ENCODE results near the gene C11orf91. TPM values are rescaled to one million over a fixed set of nuclear protein-coding genes. Genes with fewer than 3 reads are reported as not detected.
"Not testable (repeated sequence)": the region's sequence is repeated elsewhere in the genome, so short reads cannot be mapped to it uniquely, and the experiment has no call there.

Gene C11orf91
- total RNA-seq, 1 experiment from 2014 or later: not detected

DNA sequence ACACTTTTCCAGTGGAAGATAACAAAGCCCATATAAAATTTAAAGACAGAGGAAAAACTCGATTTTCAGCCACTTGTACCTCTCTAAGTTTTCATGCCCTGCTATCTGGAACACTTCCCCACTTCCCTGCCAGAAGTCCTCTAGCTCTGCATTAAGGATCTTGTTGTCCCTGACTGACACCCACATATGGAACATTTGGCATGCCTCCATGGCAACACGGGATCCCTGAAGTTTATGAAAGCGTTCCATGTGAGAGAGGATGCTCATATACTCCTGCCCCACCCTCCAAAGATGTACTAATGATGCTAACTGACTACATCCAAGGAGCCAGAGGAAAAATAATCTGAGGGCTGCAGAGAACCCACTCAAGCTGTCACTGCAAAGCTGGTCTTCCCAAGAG is 8.8 kb upstream of the C11orf91 start:
- H3K4me3 ChIP-seq (ENCODE audit: low read depth, low read length, poor library complexity, severe bottlenecking): no peak overlapping the region
- POLR2A ChIA-PET (ENCODE audit: low non-redundant PET): no interaction called here
- intact Hi-C loops (cut with micrococcal nuclease; ENCODE audit: unreplicated experiment): no loop called here
- BruUV-seq (replicated peaks): no TSS peak
- H3K27ac ChIP-seq (ENCODE audit: low read depth, low read length, poor library complexity, severe bottlenecking): no peak overlapping the region
- H3K27me3 ChIP-seq (replicated peaks; ENCODE audit: insufficient read depth, low read depth, low read length, poor library complexity): no peaks in the 10 kb centered on the region
- CTCF ChIA-PET: interaction anchor here (1.6 kb wide), 1 partner anchor 33 kb away, joined by 6 read pairs; no protein-coding TSS in a partner anchor
- no peaks in the 10 kb centered on the region for H3K9me3 ChIP-seq (ENCODE audit: low read depth, low read length, poor library complexity, severe bottlenecking)
- peaks cover 17% of the 10 kb centered on the region for H3K36me3 ChIP-seq (ENCODE audit: insufficient read depth, low read length, poor library complexity, severe bottlenecking)
- no peak for DNase-seq (ENCODE audit: low spot score)
- peaks cover 9% of the 10 kb centered on the region for H3K4me1 ChIP-seq (ENCODE audit: insufficient read depth, low read length, poor library complexity, severe bottlenecking)
- TF ChIP-seq, protein P1, sequence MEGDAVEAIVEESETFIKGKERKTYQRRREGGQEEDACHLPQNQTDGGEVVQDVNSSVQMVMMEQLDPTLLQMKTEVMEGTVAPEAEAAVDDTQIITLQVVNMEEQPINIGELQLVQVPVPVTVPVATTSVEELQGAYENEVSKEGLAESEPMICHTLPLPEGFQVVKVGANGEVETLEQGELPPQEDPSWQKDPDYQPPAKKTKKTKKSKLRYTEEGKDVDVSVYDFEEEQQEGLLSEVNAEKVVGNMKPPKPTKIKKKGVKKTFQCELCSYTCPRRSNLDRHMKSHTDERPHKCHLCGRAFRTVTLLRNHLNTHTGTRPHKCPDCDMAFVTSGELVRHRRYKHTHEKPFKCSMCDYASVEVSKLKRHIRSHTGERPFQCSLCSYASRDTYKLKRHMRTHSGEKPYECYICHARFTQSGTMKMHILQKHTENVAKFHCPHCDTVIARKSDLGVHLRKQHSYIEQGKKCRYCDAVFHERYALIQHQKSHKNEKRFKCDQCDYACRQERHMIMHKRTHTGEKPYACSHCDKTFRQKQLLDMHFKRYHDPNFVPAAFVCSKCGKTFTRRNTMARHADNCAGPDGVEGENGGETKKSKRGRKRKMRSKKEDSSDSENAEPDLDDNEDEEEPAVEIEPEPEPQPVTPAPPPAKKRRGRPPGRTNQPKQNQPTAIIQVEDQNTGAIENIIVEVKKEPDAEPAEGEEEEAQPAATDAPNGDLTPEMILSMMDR (conservative IDR thresholded peaks at IDR 0.05; ENCODE audit: low read depth, low read length): no peak
- TF ChIP-seq EZH2 (IDR thresholded peaks at IDR 0.05; ENCODE audit: borderline replicate concordance, low read depth, low read length, poor library complexity, severe bottlenecking): no peak

DNA sequence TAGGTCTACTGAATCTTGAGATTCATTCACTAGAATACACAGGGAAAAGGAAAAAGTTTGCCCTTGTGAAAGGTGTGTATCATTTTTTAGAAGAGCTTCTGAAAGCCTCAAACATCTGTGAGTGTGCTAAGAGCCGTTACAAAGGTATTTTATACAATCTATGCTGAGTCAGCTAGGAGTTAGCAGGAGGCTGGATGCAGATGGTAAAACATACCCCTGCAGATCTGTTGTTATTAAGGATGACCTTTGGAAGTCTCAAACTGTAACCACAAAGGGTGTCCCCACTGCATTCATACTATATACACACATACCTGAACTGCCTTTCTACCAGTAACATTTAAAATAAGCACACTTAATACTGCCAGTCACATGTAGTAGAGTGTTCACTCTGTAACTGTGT is 8.4 kb upstream of the C11orf91 start:
- POLR2A ChIA-PET (ENCODE audit: low non-redundant PET): no interaction called here
- intact Hi-C loops (cut with micrococcal nuclease; ENCODE audit: unreplicated experiment): no loop called here
- TF ChIP-seq, protein P1 (conservative IDR thresholded peaks at IDR 0.05; ENCODE audit: low read depth, low read length): no peak
- no peak for TF ChIP-seq EZH2 (IDR thresholded peaks at IDR 0.05; ENCODE audit: borderline replicate concordance, low read depth, low read length, poor library complexity, severe bottlenecking)
- no peak overlapping the region for H3K27ac ChIP-seq (ENCODE audit: low read depth, low read length, poor library complexity, severe bottlenecking)
- no peaks in the 10 kb centered on the region for H3K27me3 ChIP-seq (replicated peaks; ENCODE audit: insufficient read depth, low read depth, low read length, poor library complexity)
- H3K4me3 ChIP-seq (ENCODE audit: low read depth, low read length, poor library complexity, severe bottlenecking): no peak overlapping the region
- H3K9me3 ChIP-seq (ENCODE audit: low read depth, low read length, poor library complexity, severe bottlenecking): no peaks in the 10 kb centered on the region
- no TSS peak for BruUV-seq (replicated peaks)
- H3K4me1 ChIP-seq (ENCODE audit: insufficient read depth, low read length, poor library complexity, severe bottlenecking): peaks cover 9% of the 10 kb centered on the region
- CTCF ChIA-PET: interaction anchor here (0.6 to 1.6 kb wide), 2 partner anchors 33 to 620 kb away, joined by 6 to 8 read pairs; no protein-coding TSS in a partner anchor
- peaks cover 17% of the 10 kb centered on the region for H3K36me3 ChIP-seq (ENCODE audit: insufficient read depth, low read length, poor library complexity, severe bottlenecking)
- DNase-seq (ENCODE audit: low spot score): no peak

DNA sequence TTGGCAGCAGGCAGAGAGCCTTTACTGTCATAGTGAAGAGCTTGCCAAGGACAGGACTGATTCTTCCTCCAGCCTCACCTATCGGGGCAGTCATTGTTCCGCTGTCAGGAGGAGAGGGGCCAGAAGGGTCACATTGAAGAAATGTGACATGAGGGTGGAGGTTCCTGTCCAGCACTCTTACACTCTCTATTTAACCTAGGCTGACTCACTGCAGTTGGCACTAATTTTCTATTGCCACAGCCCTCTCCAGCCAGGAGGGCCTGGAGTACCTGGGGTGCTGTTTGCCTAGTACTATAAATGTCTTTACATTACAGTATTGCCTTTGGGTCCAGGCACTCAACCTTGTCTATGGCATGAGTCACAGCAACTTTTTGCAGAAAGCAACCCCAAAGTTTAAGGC is 7.2 kb upstream of the C11orf91 start:
- H3K27ac ChIP-seq (ENCODE audit: low read depth, low read length, poor library complexity, severe bottlenecking); H3K9me3 ChIP-seq (ENCODE audit: low read depth, low read length, poor library complexity, severe bottlenecking); BruUV-seq (replicated peaks); intact Hi-C loops (cut with micrococcal nuclease; ENCODE audit: unreplicated experiment); H3K27me3 ChIP-seq (replicated peaks; ENCODE audit: insufficient read depth, low read depth, low read length, poor library complexity); DNase-seq (ENCODE audit: low spot score); H3K4me3 ChIP-seq (ENCODE audit: low read depth, low read length, poor library complexity, severe bottlenecking); H3K4me1 ChIP-seq (ENCODE audit: insufficient read depth, low read length, poor library complexity, severe bottlenecking): not testable (repeated sequence)
- CTCF ChIA-PET: interaction anchor here (1.1 kb wide), 1 partner anchor 35 kb away, joined by 3 read pairs; no protein-coding TSS in a partner anchor
- H3K36me3 ChIP-seq (ENCODE audit: insufficient read depth, low read length, poor library complexity, severe bottlenecking): peaks cover 17% of the 10 kb centered on the region
- POLR2A ChIA-PET (ENCODE audit: low non-redundant PET): interaction anchor here (0.6 kb wide), 1 partner anchor 13 kb away, joined by 3 read pairs; no protein-coding TSS in a partner anchor

DNA sequence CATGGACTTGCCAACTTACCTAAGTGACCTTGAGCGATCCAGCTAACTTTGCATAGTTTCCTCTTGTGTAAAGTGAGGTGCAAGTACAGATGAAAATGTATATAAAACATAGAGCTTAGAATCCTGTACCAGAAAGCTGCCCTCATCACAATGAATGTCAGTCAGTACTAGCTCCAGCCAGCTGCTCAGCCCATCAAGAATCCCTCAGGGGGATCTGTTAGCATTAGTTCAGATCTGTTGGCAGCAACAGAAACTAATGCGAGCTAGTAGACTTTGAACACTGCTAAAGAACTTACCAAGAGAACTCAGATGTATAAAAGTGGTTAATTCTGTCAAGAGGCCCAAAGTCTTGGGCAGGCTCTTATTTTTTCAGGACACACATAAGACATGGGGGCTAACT is 6.3 kb upstream of the C11orf91 start:
- BruUV-seq (replicated peaks): no TSS peak
- H3K27ac ChIP-seq (ENCODE audit: low read depth, low read length, poor library complexity, severe bottlenecking): no peak overlapping the region
- ChIA-PET CTCF (interaction anchor here (1.1 kb wide), 1 partner anchor 35 kb away, joined by 3 read pairs; no protein-coding TSS in a partner anchor), POLR2A (ENCODE audit: low non-redundant PET) (interaction anchor here (0.6 to 0.7 kb wide), 2 partner anchors 12 to 45 kb away, joined by 3 read pairs; no protein-coding TSS in a partner anchor)
- peaks cover 4% of the 10 kb centered on the region for H3K4me1 ChIP-seq (ENCODE audit: insufficient read depth, low read length, poor library complexity, severe bottlenecking)
- H3K4me3 ChIP-seq (ENCODE audit: low read depth, low read length, poor library complexity, severe bottlenecking): no peak overlapping the region
- H3K36me3 ChIP-seq (ENCODE audit: insufficient read depth, low read length, poor library complexity, severe bottlenecking): peaks cover 17% of the 10 kb centered on the region
- H3K27me3 ChIP-seq (replicated peaks; ENCODE audit: insufficient read depth, low read depth, low read length, poor library complexity): no peaks in the 10 kb centered on the region
- TF ChIP-seq EZH2 (IDR thresholded peaks at IDR 0.05; ENCODE audit: borderline replicate concordance, low read depth, low read length, poor library complexity, severe bottlenecking): no peak
- TF ChIP-seq, protein P1 (conservative IDR thresholded peaks at IDR 0.05; ENCODE audit: low read depth, low read length): no peak
- no peaks in the 10 kb centered on the region for H3K9me3 ChIP-seq (ENCODE audit: low read depth, low read length, poor library complexity, severe bottlenecking)
- no peak for DNase-seq (ENCODE audit: low spot score)
- intact Hi-C loops (cut with micrococcal nuclease; ENCODE audit: unreplicated experiment): no loop called here
